ENCODE data around the gene INAFM2.

GRCh38 chr15:40285151-40285550, 38.3 kb upstream of the INAFM2 start:
- TF ChIP-seq CTCF (IDR thresholded peaks at IDR 0.05; ENCODE audit: low read depth, low read length, poor library complexity, severe bottlenecking) (no peak), EZH2phosphoT487 (IDR thresholded peaks at IDR 0.05; ENCODE audit: borderline replicate concordance, low read length) (no peak)
